ENCODE measurements around the gene PANX1.
"Not testable (repeated sequence)": the region's sequence is repeated elsewhere in the genome, so short reads cannot be mapped to it uniquely, and the experiment has no call there.

The PANX1 gene

GRCh38 chr11:94128746-94129511 lies at the start of gene PANX1:
Gene PANX1, plus strand, starts transcription at chr11:94128841. Its CDS starts 472 bp downstream, at chr11:94129313.
- DNase-seq, result peak; percentile 64 to 68

- DNase-seq, result no peak
These were observed 44.5 kb upstream of the PANX1 start for GRCh38 chr11:94084164-94084563.

DNA sequence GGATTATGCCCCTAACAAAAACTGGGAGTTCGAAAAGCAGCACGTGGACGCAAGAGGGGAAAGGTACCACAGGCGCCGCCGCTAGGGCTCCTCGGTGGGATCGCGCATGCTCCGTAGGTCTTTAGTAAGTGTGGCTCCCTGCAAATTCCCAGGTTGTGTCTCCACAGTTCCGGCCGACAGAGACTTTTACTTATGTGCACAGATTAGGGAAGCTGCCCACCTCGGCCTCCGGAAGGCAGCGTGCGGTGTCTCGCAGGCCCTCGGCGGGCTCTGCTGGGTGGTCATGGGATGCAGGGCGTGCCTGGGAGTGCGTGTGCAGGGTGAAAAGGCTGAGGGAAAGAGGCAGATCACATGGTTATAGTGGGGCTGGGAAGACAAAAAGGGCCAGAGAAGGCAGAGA lies 39.7 kb upstream of the PANX1 start:
- DNase-seq, result no peak

DNA sequence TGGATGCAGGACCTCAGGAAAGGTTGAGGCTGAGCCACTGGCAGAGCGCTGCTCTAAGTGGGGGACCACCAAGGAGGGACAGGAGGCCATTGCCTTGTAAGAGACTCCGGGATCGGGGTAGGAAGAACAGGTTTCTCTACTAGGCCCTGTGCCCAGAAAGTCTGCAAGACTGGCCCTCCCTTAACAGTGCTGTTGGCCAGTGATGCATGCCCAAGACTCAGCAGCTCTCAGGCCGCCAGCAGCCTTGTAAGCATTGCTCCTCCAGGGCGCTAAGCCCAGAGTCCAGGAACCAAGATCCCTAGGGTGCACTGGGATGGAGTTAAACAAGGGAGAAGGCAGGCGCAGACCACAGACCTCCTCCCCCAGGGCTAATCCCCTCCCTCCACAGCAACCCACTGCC lies 39.3 kb upstream of the PANX1 start:
- DNase-seq, result no peak

- DNase-seq, result no peak
These were observed 38.2 kb upstream of the PANX1 start for GRCh38 chr11:94090401-94090800.

- no peak for DNase-seq
These were observed 37.5 kb upstream of the PANX1 start for GRCh38 chr11:94091091-94091490.

DNA sequence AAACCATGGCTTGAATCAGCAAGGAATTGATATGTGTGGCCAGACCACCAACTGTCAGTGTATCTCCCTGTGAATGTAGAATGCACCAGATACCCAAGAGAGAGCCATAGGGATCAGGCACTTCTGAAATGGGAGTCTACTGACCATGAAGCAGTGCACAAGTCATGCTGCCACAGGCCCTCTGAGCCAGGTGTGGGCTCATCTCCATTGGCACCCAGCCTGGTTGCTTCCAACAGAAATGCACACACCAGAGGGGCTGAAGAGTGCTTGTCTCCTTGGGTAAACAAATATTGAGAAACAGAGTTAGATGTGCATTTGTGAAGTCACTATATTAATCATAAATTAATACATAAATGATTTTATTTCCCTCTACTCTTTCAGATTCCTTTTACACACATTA lies 28.4 kb upstream of the PANX1 start:
- DNase-seq, result no peak

DNA sequence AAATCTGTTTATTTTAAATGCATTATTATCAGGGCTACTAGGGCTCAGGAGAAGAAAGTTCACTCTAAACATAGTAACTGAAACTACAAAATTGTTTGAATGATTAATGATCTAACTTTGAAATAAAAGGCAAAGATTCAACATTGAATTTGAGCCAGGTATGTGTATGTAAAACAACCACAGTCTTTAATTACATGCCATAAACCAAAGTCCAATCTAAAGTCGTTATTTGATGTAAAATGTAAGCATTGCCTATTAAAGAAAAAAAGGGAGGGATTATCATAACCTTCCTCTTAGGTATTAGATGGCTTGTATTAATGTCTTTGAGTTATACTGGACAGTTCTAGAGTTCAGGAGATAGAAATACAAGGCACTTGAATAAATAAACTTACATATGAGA lies 25.2 kb upstream of the PANX1 start:
- no peak for DNase-seq

DNA sequence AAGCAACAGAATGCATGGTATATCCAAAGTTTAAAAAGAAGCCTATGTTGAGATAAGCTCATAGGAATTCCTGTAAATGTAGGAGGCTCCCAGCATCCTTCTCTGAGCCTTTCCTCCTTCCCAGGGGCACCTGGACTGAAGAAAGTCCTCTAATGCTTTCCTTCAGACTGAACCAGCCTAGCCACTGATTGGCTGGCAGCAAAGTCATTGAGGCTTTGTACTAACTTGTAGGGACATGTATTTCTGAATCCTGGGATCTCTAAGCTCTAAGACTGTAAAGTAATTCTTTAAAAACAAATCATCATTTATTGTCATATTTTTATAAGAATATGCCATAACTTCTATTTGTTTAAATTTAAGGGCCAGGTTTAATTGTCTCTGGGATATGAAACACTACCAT lies 23.9 kb upstream of the PANX1 start:
- DNase-seq, result no peak

- no peak for DNase-seq
These were observed 21.9 kb upstream of the PANX1 start for GRCh38 chr11:94106716-94107115.

DNA sequence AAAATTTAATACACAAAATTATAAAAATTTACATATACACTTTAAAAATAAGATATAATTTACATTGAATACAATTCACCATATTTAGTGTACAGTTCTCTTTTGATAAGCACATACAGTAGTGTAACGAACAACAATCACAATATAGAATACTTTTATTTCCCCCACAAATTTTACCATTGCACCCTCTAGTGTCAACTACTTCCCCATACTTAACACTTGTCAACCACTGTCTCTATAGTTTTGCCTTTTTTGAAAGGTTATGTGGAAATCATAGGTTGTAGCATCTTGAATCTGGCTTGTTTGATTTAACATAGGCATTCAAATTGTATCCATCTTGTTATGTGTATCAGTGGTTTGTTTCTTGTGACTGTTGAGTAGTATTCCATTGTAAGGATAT lies 21.3 kb upstream of the PANX1 start:
- DNase-seq, result no peak

DNA sequence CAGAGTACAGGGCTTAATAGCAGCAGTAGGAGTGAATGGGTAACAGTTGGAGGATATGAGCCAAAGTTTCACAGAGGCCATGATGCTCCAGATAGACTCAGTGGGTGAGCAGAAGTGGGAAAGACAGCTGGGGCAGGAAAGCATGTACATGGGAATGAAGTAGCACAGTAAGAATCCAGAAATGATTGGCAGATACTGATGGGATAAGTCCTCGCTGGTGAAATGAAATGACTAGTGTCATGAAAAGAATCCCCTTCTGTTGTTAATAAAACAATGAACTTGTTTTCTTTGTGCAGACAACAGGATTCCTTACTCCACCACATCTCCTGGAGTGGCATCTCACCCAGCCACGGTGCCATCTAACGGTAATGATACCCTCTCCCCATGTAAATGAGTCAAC lies 17.4 kb upstream of the PANX1 start:
- DNase-seq, result no peak

GRCh38 chr11:94111660-94112059 lies 17.0 kb upstream of the PANX1 start:
- no peak for DNase-seq

DNA sequence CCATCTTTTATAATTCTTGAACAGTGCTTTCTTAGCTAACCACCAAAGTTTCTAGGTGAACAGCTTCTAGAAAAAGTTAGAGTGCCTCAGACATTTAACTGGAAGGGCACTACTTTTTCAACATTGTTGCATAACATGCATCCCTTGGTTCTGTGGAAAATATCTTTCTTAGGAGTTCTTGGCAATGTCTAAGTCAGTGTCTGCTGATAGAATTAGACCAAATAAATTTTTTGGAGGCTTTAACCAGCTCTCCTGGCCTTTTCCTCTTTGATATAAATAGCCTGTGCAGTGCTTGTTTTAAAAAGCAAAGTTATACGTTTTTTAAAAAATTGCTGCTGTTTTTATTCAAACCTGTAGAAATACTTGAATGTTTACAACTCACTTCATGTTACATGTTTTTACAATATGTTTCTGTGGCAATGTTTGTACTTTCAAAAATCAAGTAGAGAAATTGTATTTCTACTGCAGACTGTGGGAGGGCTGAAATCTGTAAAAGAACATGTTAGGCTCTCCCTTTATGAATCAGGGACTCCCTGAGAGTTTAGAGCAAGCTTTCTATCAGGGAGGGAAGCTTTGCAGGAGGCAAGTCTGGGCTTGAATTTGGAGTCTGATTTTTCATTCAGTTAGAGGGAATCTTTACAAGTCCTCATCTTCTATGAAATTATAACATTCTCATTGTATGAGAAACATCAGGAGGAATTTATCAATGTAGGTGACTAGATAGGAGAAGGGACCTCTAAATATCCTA lies 16.3 kb upstream of the PANX1 start:
- no peak for DNase-seq

GRCh38 chr11:94117197-94117574 lies 11.5 kb upstream of the PANX1 start:
- DNase-seq, result no peak

GRCh38 chr11:94117871-94118270 lies 10.8 kb upstream of the PANX1 start:
- DNase-seq, result no peak

- DNase-seq, result not testable (repeated sequence)
These were observed 9.0 kb upstream of the PANX1 start for GRCh38 chr11:94119676-94120075.

GRCh38 chr11:94120516-94120915 lies 8.1 kb upstream of the PANX1 start:
- DNase-seq, result not testable (repeated sequence)

GRCh38 chr11:94120946-94121345 lies 7.7 kb upstream of the PANX1 start:
- no peak for DNase-seq

DNA sequence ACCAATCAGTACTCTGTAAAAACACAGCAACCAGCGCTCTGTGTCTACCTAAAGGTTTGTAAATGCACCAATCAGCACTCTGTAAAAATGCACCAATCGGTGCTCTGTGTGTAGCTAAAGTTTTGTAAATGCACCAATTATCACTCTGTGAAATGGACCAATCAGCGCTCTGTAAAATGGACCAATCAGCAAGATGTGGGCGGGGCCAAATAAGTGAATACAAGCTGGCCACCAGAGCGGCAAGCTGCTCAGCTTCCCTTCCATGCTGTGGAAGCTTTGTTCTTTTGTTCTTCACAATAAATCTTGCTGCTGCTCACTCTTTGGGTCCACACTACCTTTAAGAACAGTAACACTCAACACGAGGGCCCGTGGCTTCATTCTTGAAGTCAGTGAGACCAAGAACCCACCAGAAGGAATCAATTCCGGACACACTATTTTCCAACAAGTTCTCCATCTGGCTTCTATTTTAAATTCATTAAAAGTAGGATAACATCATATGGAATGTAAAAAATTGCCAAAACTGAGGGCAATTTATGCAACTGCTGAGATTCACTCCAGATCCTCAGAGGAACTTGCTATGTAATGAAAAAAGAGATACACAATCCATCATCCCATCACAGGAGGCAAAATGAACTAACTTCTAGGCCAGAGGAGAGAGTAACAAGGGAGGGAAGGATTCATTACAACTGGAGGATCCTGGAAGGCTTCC lies 3.1 kb upstream of the PANX1 start:
- DNase-seq, result no peak

DNA sequence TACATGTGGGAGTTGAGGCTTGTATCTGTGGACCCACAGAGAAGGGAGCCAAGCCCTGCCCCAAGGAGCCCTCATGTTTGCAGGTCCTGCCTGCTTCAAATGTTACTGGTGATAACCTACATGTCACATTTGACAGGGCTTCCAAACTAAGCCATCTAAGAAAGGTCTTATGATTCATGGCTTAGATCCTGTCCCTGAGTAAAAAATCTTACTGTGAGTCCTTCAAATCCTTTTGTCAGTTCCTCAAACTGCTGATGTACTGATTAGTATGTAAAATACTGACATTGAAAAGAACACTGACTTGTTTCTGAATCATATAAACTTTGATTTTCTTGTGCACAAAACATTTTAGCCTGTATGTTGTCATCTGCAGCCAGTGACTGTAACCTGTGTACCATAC lies 1.0 kb upstream of the PANX1 start:
- no peak for DNase-seq

DNA sequence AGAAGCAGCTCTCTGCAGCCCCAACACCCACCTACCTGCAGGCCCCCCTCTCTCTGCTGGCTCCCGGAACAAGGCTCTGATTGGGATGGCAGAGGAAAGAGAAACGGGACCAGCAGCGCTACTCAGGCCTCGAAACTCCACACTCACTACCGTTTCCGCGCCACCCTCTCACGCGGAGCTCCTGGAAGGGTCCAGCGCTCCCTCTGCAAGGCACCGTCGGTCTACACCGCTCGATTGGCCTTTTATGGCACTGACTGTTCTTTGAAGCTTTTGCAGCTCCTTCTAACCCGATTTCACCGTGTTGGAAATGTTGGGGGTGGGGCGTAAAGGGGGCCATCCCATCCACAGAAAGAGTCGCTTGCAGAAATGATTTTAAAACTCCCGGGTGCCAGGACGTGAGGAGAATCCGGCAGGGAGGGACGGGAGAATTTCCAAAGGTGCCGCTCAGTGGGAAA lies 323 bp upstream of the PANX1 start:
- peak in 1 of 2 experiments; percentile 29 for DNase-seq

DNA sequence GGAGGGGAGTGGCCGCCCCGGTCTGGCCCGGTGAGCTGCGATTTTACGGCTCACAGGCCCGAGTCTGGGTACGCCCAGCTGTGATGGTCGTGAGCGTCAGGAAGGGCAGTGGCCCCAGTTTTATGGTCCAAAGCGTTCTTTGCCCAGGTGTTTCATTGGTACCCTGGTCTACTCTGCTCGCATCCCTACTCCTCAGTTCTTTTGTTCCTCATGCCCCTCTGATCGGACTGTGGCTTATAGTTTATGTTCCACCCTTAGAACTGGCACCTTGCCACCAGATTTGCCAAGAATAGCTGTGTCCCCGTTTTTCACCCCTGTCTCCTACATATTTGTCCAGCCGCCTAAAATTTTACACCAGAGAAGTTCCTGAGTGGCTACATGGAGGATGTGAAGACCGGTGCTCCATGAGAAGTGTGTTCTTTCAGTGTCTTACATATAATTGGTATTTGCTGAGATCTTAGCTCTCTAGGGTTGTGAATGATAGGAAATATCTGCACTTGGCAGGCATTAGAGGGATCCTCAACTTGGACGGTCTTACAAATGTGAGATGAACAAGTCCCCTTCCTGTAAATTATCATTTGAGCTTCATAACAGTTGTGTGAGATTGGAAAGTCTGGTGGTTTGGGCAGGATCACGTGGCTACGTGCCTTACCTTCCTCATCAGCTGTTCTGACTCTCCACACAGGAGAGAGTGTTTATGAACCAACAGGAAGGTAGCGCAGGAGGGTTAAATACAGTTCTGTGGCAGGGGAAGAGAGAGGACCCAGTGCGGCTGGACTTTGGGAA lies 1.1 kb downstream of the PANX1 start:
- no peak for DNase-seq

Data from stimulated activated CD4-positive, alpha-beta T cell treated with anti-CD3 and anti-CD28 coated beads, Interleukin-4, amount 100 ng/mL, for 4 hours (primary cell).